GM21367 (cell line): ENCODE measurements around the gene GOLT1A.

Experiments
- ATAC-seq: cut with Tn5 transposase; IDR thresholded peaks from one replicate; pipeline ENCODE4 v1.9.1; 2021; ENCODE audit not compliant: unreplicated experiment

The GOLT1A gene

DNA sequence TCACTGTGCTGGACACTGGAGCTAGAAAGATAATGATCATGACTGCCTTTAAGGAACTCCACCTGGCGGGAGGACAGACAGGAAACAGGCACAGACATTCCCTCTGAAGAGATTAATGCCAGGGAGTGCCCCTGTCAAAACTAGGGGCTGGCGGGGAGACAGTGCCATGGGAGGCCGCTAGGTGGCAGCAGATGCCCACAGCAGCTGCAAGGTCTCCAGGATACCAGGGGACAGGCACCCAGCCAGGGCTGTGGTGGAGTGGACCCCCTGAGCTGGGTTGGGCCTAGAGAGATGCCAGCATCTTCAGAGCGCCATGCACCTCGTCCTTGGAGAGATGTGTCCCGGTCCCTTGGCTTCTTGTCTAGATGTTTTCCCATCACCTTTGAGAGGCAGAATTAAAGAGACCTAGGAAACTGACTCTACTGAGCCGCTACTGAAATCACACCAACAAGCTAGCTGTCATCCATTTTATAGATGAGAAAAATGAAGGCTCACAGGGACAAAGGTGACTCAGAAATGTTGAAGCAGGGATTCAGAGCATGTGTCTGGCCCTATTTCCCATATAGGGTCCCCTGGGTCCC, 51.2 kb downstream of the GOLT1A start:
- no peak for ATAC-seq

DNA sequence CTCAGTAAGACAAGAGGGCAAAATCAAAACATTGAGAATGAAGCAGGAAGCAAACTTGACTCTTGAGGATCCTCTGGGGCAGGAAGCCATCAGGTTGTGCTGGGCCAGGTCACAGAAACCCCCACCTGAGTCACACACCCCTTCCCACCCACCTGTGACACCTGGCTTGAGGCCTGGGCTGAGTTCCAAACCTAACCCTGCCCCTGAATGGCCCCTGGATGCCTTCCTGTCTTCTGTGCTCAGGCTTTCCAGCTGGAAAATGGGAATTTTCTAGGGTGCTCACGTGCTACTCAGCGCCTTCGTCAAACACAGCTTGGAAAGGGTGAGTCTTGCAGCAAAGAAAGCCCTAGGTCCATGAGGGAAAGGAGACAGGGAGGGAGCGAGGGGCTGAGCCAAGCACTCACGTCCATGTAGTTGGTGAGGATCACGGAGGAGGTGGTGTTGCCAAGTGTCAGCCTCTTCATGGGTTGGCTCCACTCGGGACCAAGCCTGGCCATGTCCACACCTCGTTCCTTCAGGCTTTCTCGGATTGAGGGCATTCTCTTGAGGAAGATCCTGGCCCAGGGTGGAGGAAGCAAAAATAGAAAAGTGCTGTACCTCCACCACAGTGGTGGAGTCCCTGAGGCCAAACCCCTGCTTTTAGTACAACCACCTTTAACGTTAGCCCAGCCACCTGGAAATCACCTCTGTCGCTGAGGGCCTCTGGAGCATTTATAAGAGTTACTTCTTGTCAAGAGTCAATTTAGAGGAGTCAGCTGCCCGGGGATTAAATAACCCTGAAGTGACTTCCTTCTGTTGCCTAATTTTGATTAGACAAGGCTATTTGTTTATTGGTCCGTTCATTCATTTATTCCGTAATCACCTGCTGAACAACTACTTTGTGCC, 51.9 kb downstream of the GOLT1A start:
- ATAC-seq: no peak

DNA sequence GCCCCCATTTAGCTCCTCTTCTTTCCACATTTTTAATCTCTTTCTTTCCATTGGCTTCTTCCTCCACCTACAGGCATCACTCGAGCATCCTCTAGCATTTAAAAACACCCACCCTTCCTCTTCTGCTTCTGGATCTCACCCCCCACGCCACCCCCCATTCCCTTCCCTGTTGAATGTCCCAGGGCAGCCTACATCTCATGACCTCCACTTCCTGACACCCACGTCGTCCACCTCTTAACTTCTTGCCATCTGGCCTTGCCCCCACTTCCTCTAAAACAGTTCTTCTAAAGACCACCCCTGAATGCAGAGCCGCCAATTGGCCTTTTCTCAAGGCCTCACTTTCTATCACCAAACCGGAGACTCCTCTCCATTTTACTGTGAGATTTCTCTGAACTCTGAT, 55.8 kb downstream of the GOLT1A start:
- no peak for ATAC-seq

DNA sequence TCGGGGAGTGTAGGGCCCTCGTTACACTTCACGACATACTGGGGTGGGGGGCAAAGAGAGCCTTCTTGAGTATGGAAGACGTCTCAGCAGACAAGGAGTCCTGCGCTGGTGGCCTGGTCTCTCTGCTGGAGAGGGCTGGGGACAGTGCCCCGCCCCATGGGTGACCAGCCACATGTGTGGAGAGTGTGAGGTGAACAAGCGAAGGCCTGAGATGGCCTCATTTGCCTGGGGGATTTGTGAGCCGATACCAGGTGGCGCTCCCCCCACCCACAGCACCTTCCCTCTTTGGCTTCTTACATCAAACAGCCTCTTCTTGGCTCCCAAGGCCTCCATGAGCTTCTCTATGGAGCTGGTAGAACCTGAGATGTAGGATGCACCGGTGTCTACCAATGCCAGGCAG, 57.9 kb downstream of the GOLT1A start:
- no peak for ATAC-seq

DNA sequence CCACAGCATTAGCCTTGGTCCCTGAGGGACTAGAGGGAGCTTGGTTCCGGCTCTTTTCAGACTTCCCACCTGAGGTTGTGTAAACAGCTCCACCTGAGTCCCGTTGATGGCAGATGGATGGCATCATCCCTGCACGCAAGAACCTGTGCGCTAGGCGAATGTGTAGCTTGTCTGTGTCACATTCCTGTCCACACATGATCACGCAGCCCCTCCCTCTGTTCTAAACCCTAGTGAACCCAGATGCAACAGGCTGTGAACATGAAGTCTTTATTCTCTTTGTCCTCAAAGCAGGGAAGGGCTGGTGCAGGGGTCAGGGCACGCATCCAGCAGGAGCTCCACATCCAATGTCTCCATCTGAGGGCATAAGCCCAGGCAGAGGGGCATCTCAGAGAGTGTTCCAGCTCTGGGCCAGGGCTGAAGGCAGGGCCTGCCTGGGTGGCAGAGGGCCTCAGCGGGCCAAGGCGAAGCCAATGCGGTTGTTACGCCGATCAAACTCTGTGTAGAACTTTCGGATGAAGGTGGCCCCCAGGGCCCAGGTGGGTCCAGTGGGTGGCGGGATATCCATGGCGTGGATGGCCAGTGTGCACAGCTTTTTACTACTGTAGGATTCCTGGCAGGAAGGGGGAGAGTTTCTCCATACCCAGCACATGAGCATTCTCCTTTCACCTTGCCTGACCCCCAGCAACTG, 59.1 kb downstream of the GOLT1A start:
- ATAC-seq: no peak

DNA sequence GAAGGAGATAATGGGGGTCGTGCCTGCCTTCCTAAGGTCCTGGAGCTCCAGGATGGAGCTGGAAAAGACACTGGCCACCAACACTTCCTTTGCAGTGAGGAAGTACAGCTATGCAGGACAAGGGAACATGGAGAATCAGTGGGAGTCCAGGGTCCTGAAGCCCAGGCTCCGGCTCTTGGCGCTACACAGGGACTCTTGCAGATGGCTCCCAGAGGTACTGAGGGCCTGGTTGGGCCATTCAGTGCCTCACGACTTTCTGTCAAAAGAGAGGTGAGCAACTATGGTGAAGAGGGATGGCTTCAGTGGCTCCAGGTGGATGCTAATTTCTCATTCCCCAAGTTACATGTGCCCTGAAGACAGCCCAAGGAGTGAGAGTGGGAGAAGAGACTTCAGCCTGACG, 60.1 kb downstream of the GOLT1A start:
- no peak for ATAC-seq

DNA sequence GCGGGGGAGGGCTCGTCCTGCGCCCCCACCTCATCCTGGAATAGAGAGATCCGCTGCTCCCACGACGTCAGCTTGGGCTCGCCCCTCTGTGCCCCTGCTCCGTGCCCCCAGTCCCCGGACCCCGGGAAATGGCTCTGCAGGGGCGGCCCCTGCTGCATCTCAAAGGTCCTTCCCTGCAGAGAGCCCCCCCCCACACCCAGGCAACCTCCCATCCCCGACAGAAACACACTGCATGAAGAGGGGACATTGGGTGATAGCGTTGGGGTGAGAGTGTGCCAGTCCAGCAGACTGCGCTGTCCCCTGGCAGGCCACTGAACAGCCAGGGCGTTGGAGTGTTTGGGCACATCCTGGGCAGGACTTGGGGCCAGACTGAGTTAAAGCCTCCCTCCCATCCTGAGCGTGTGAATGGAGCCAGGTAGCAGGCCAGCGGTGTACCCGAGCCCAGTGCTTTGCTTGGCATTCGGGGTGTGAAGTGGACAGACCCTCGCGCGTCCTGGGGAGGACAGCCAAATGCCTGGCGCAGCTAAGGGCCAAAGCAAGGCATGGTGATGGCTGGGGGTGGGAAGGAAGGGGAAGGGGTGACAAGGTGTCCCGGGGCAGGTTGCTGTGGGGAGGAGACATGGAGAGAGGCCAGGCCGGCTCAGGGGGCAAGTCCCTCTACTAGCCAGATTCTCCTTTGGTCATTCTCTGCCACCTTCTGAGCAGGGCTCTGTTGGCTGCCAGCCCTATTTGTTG, 61.3 kb downstream of the GOLT1A start:
- no peak for ATAC-seq

DNA sequence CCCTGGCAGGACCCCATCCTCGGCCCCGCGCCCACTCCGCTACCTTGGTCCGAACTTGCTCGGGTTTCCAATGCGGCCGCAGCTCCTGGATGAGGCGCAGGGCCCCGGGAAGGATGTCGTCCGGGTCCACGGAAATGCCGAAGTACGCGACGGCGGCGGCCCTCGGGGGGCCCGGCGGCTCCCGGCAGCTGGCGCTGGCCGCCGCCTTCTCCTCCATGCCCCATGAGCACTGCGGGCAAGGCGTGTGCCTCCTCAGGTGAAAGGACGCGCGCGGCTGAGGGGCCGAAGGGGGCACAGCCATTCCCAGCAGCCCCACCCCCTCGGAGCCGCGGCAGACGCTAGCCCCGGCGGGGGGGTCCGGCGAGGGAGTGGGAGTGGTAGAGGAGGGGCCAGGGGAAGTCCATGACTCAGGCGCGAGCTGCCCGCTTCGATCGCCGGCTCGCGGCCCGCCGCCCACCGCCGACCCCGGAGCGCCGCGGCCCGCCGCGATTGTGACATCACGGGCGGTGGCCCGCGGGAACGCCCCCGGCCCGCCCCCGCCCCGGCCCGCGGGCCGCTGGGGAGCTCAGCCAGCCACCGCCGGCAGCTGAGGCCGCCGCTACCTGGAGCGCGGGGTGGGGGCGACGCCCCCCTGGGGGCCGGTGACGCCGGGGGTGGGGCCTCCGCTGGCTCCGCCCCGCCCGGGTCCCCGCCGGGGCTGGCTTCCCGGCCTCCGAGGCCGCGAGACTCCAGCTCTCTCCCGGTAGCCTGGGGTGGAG, 62.1 kb downstream of the GOLT1A start, which contains the start of gene ETNK2:
ETNK2 (minus strand) TSS at position 493 of the 758 bp plus-strand sequence; CDS start at position 301, 192 bp downstream.
- no peak for ATAC-seq

DNA sequence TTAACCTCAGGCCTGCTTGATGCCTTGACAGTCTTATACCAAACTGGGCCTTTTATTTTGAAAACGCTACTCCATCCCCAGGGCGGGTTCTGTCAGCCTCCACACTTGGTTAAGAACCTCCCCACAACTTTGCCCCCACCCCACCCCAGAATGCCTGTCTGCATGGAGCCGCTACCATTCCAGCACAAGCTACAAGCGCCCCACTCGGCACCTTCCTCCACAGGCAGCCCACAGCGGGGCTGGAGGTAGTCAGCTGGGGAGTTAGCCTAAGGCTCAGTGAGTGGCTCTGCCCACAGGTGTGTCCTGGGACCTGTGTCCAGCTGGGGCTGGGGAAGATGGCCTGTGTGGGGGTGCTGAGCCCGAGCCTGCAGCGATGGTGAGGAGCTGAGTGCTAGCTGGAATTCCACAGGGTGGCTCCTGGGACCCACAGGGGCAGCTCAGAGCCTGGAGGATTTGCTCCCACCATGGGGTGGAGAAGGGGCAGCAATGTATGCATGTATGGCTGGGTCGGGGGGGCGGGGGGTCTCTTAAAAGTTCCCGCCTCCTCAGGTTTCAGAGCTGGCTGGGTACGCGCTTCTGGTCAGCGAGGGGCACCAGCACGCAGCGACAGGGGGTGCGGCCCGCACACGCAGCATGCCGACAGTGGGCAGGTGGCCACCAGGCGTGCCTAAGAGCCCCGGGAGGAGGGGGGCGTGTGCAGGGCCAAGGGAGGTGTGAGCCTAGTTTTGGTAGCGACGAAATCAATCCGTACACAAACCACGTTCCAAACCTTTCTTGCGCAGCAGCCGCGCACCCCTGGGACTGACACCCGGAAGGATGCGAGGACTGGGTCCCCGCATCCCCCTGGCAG, 62.9 kb downstream of the GOLT1A start:
- ATAC-seq: no peak

DNA sequence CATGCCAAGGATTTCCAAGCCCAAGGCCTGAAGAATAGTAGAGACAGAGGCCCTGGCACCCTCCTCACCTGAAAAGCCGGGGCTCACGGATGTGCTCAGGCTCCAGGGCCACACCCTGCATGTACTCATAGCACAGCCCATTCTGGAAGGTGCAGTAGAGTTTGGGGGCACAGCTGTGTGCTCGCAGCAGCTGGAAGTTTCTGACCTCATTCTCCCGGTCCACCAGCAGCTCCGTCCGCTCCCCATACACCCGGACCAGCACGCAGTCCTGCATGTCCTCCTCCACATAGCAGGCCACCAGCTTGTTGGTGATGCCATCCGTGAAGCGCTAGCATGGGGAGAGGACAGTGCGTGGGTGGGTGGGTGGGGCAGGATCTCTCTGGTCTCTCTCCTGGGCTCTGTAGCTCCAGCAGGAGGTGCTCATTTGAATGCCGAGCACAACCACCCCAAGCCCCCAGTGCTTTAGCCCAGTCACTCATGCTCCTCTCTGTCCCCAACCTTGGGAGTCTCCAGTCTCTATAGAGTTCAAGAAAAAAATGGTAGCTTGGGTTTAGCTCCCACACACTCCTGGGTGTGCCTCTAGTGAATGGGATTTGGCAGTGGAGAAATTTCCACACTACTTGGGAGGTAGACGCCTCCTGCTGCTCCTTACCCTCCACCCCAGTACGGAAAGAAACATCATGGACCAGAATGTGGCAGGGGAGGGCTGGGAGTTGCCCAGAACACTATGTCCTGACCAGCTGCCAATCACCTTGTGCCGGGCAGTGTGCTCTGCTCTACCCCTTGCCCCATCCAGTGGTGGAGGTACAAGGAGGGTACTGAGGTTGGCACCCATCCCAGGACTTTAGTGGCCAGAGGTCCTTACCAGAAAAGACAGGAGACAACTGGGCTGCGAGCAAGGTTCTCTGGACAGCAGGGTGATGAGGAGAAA, 63.9 kb downstream of the GOLT1A start:
- ATAC-seq: no peak

DNA sequence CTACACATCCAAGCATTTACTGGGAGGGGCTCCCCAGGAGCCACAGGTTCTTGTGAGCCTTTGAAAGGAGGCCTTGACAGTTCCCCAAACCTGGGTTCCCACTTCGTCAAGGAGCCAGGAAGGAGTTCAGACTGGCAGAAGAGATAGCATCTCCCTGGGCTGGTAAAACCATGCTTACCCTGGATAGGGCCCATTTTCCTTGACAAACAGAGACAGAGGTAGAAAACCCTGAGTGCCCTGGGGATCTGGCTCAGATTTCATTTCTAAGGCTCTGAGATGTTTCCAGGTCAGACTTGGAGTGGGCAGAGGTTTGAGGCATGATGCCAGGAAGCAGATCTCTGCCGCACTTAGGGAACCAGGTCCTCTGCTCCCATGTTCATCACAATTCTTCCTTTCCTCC, 64.7 kb downstream of the GOLT1A start:
- no peak for ATAC-seq
